Pancreas (tissue), 10 donors: ENCODE data around the gene ZBED4. TPM values are rescaled to one million over a fixed set of nuclear protein-coding genes. Genes with fewer than 3 reads are reported as not detected.
A peak's percentile ranks its signal among the peaks of the same experiment; 100 is the strongest.

Experiments
- ATAC-seq, 4 donors: fragments of 200-7000 bp; cut with Tn5 transposase; one replicate each; pipeline versions ENCODE4 v1.8.0 to v1.9.1; 2020; ENCODE audit warnings: mild to moderate bottlenecking in 4 of 4, moderate library complexity in 4 of 4
- DNase-seq, 6 donors: peaks; one replicate each; pipeline ENCODE4 v3.0.0-alpha.2; 2020
- FAIRE-seq: peaks from 2 replicates; lab custom pipeline; 2012; peaks lifted over from hg19 to GRCh38; lab: Jason Lieb, UNC
- H3K27ac ChIP-seq, 4 donors: fragments of 200-600 bp; sonication (generic); 1 replicate in 3 of 4; 2 replicates in 1 of 4; pipeline versions ENCODE4 v1.5.0 to v1.8.0; 2020
- H3K27me3 ChIP-seq, 4 donors: fragments of 200-600 bp; one replicate each; pipeline ENCODE4 v1.8.0; 2021
- H3K36me3 ChIP-seq, 3 donors: fragments of 200-600 bp; sonication (generic) in 1 of 3; one replicate each; pipeline versions ENCODE4 v1.5.0 to v1.8.0; 2020 to 2021
- H3K4me1 ChIP-seq, 3 donors: fragments of 200-600 bp; one replicate each; pipeline ENCODE4 v1.8.0; 2021
- H3K4me3 ChIP-seq, 4 donors: fragments of 200-600 bp; sonication (generic) in 2 of 4; one replicate each; pipeline versions ENCODE4 v1.5.0 to v1.8.0; 2020 to 2021
- H3K9me3 ChIP-seq, 4 donors: fragments of 200-600 bp; one replicate each; pipeline ENCODE4 v1.8.0; 2021
- CTCF ChIP-seq, 4 donors: fragments of 200-600 bp; sonication (generic) in 3 of 4; IDR thresholded peaks; one replicate each; pipeline versions ENCODE4 v1.5.0 to v1.8.0; 2021; ENCODE audit warnings: antibody characterized with exemption in 4 of 4
- WGBS, 2 donors: extraction: QIAGEN DNeasy Blood & Tissue Kit; methylation state at CpG; one replicate each; pipeline ENCODE4 v1.1.7; 2013; 5-methylcytosine and 5-hydroxymethylcytosine counted together
- intact Hi-C, 3 donors: fragments of 100-400 bp; cut with DNase I; formaldehyde crosslinking; loops; one replicate each; pipeline versions ENCODE4 v1.11.1 to v1.14.2; 2022
- polyA plus RNA-seq, 2 donors: library from polyadenylated mRNA; stranded (reverse); fragments of 200-250 nt; gene quantifications; one replicate each; pipeline ENCODE4 v1.2.3, GENCODE V29; 2013
- total RNA-seq, 6 donors: library from RNA; stranded (reverse); fragmentation: NEBNext Ultra II Directional in 4 of 6; extraction: Animal tissue kit (Norgen Biotek cat#: 25700) in 4 of 6; gene quantifications; one replicate each; pipeline versions ENCODE4 v1.2.1 to v1.2.4, GENCODE V29; 2021 to 2023
- donor health status: healthy with polysubstance abuse.
- donor health status: DM: no; HTN: no; CAD: no; lungs with moderate emphysema.
- donor health status: DM: no; HTN: no; CAD: no.
- donor health status: control.
- donor health status: control.
- donor health status: Bipolar disorder and iron deficiency.
- donor health status: DM: yes; HTN: yes; CAD: no.
- donor health status: DM: no; HTN: no; CAD: no.
- donor health status: DM: no; HTN: no; CAD: no.
- donor health status: DM: yes; HTN: yes; CAD: no.

The ZBED4 gene
- total and polyA plus RNA-seq, 8 donors: 2.4 to 7.2 (median 4.5) TPM

- FAIRE-seq (no peak), DNase-seq (peak; percentile 38 to 89 (median 64)), ATAC-seq (no peak)
- H3K27me3 ChIP-seq: no peaks in the 10 kb centered on the region
- H3K4me1 ChIP-seq: peaks cover 13 to 15% (median 14%) of the 10 kb centered on the region in 3 donors
- intact Hi-C loops: loop anchor here (2.0 to 10.0 kb wide), 3 partner anchors 62 to 105 kb away; no protein-coding TSS in a partner anchor
- no peak overlapping the region for H3K4me3 ChIP-seq
- no peak for TF ChIP-seq CTCF (IDR thresholded peaks at IDR 0.05)
- 66 to 72% methylated on average over 21 of the region's 21 CpGs for WGBS, 2 donors
- H3K9me3 ChIP-seq: no peaks in the 10 kb centered on the region
- H3K27ac ChIP-seq: no peak overlapping the region
- H3K36me3 ChIP-seq: peaks cover 0 to 9% (median 0%) of the 10 kb centered on the region in 3 donors
Measured at GRCh38 chr22:49929994-49930575, 76.4 kb downstream of the ZBED4 start.

GRCh38 chr22:49930596-49931412 is 77.2 kb downstream of the ZBED4 start:
- 44 to 61% methylated on average over 14 of the region's 14 CpGs for WGBS, 2 donors
- Histone ChIP-seq H3K4me1 (peaks cover 13 to 15% (median 14%) of the 10 kb centered on the region in 3 donors), H3K27ac (peak overlapping the region in 2 of 4 donors; percentile 30 to 45), H3K4me3 (no peak overlapping the region), H3K27me3 (no peaks in the 10 kb centered on the region), H3K36me3 (peaks cover 0 to 1% (median 0%) of the 10 kb centered on the region in 3 donors), H3K9me3 (no peaks in the 10 kb centered on the region)
- intact Hi-C loops: loop anchor here in 1 of 3 donors (5.0 kb wide), 1 partner anchor 61 kb away; no protein-coding TSS in a partner anchor
- FAIRE-seq (no peak), DNase-seq (peak; percentile 68 to 87 (median 79)), ATAC-seq (peak; percentile 58 to 77 (median 74))
- peak in 3 of 4 donors; percentile 40 to 58 (median 54) for TF ChIP-seq CTCF (IDR thresholded peaks at IDR 0.05)

- intact Hi-C loops: loop anchor here in 1 of 3 donors (5.0 kb wide), 1 partner anchor 59 kb away; no protein-coding TSS in a partner anchor
- Histone ChIP-seq H3K9me3 (no peaks in the 10 kb centered on the region), H3K27ac (peak overlapping the region; percentile 64 to 95 (median 86)), H3K4me3 (peak overlapping the region in 1 of 4 donors; percentile 48), H3K4me1 (peaks cover 14 to 23% (median 19%) of the 10 kb centered on the region in 3 donors), H3K36me3 (no peaks in the 10 kb centered on the region), H3K27me3 (no peaks in the 10 kb centered on the region)
- DNase-seq (peak in 5 of 6 donors; percentile 26 to 78 (median 59)), ATAC-seq (no peak), FAIRE-seq (no peak)
- WGBS, 2 donors: 79 to 81% methylated on average over 27 of the region's 27 CpGs
- TF ChIP-seq CTCF (IDR thresholded peaks at IDR 0.05): no peak
Measured at GRCh38 chr22:49933236-49934159, 79.9 kb downstream of the ZBED4 start.

GRCh38 chr22:49934160-49934890 is 80.7 kb downstream of the ZBED4 start:
- 60 to 63% methylated on average over 18 to 23 of the region's 24 CpGs for WGBS, 2 donors
- H3K4me1 ChIP-seq: peaks cover 14 to 23% (median 19%) of the 10 kb centered on the region in 3 donors
- H3K36me3 ChIP-seq: no peaks in the 10 kb centered on the region
- peak; percentile 38 to 56 (median 46) for ATAC-seq
- H3K4me3 ChIP-seq: peak overlapping the region in 2 of 4 donors; percentile 30 to 48
- DNase-seq: peak; percentile 79 to 90 (median 84)
- intact Hi-C loops: loop anchor here in 1 of 3 donors (5.0 kb wide), 1 partner anchor 58 kb away; no protein-coding TSS in a partner anchor
- H3K27ac ChIP-seq: peak overlapping the region; percentile 64 to 95 (median 86)
- TF ChIP-seq CTCF (IDR thresholded peaks at IDR 0.05): no peak
- no peaks in the 10 kb centered on the region for H3K27me3 ChIP-seq
- FAIRE-seq: no peak
- H3K9me3 ChIP-seq: no peaks in the 10 kb centered on the region
